ENCODE data around the gene COPE. TPM values are rescaled to one million over a fixed set of nuclear protein-coding genes. Genes with fewer than 3 reads are reported as not detected.
"Not testable (repeated sequence)": the region's sequence is repeated elsewhere in the genome, so short reads cannot be mapped to it uniquely, and the experiment has no call there.

Gene COPE
- polyA plus RNA-seq (2013, experiment 1 of 4), result 168 TPM
- 160 TPM for polyA plus RNA-seq (2013, experiment 2 of 4)
- polyA plus RNA-seq (2013, experiment 3 of 4), result 148 TPM
- polyA plus RNA-seq (2013, experiment 4 of 4), result 141 TPM

DNA sequence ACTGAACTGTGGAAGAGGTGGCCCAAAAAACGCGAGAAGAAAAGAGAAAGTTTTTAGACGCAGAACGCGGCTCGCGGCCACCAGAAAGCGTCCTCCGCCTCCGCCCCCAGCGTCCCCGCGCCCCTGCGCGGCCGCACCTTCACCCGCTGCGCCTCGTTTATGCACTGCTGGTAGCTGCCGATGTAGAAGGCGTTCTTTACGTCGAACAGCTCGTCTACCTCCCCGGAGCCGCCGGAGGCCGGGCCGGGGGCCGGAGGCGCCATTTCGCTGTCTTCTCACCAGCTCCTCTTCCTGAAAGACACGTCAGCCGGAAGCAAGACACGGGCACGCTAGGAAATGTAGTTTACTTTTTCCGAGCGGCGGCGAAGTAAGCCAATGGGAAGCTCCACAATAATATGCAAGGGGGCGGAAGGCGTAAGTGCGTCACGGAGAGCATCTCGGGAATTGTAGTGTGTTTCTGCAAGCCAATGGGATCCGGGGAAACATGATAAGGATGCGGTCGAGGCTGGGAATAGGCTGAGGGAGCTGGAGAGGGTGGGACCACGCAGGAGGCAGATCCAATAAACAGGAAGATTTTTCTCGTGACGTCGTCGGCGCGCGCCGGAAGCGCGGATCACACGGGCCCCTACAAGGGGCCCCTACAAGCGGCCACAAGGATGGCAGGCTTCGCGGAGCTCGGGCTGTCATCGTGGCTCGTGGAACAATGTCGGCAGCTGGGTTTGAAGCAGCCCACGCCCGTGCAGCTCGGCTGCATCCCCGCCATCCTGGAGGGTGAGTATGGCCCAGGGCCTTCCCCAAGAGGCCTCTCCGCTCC, at the start of gene COPE, which contains the start of gene DDX49:
COPE (minus strand) TSS at position 302 of the 814 bp plus-strand sequence; CDS start at position 263, 39 bp downstream.
DDX49 (plus strand) TSS at position 630 of the 814 bp plus-strand sequence; CDS start at position 657, 27 bp downstream.
- peaks cover 3% of the 10 kb centered on the region for H3K36me3 ChIP-seq (ENCODE audit: control insufficient read depth, insufficient read depth, low read length)
- H3K27ac ChIP-seq (ENCODE audit: insufficient read depth, low read depth, low read length, poor library complexity, severe bottlenecking), result no peak within 1 kb of the TSS
- H3K9me3 ChIP-seq (ENCODE audit: control insufficient read depth, low read length), result no peaks in the 10 kb centered on the region
- H3K27me3 ChIP-seq (ENCODE audit: control insufficient read depth, insufficient read depth, low read length, poor library complexity, severe bottlenecking), result no peaks in the 10 kb centered on the region
- 0% methylated on average over 72 of the region's 72 CpGs for WGBS, 2 experiments
- peaks cover 5% of the 10 kb centered on the region for H3K4me1 ChIP-seq (ENCODE audit: control insufficient read depth, insufficient read depth, low read length)
- H3K4me3 ChIP-seq (ENCODE audit: insufficient read depth, low read depth, low read length), result peak within 1 kb of the TSS; percentile 100

GRCh38 chr19:18967358-18968146, 48.4 kb upstream of the COPE start:
- 84 to 89% methylated on average over 10 to 11 of the region's 11 CpGs for WGBS, 2 experiments
- Histone ChIP-seq H3K4me1 (ENCODE audit: control insufficient read depth, insufficient read depth, low read length) (no peaks in the 10 kb centered on the region), H3K36me3 (ENCODE audit: control insufficient read depth, insufficient read depth, low read length) (no peaks in the 10 kb centered on the region)

GRCh38 chr19:18966307-18966706, 47.1 kb upstream of the COPE start:
- WGBS, 2 experiments, result 57 to 60% methylated on average over 4 of the region's 4 CpGs
- Histone ChIP-seq H3K36me3 (ENCODE audit: control insufficient read depth, insufficient read depth, low read length) (no peaks in the 10 kb centered on the region), H3K27me3 (ENCODE audit: control insufficient read depth, insufficient read depth, low read length, poor library complexity, severe bottlenecking) (peaks cover 8% of the 10 kb centered on the region), H3K4me1 (ENCODE audit: control insufficient read depth, insufficient read depth, low read length) (peaks cover 6% of the 10 kb centered on the region), H3K27ac (ENCODE audit: insufficient read depth, low read depth, low read length, poor library complexity, severe bottlenecking) (no peak overlapping the region), H3K4me3 (ENCODE audit: insufficient read depth, low read depth, low read length) (no peak overlapping the region), H3K9me3 (ENCODE audit: control insufficient read depth, low read length) (peaks cover 3% of the 10 kb centered on the region)

More at GRCh38 chr19:18967358-18968146, 48.4 kb upstream of the COPE start:
- Histone ChIP-seq H3K9me3 (ENCODE audit: control insufficient read depth, low read length) (peaks cover 3% of the 10 kb centered on the region), H3K4me3 (ENCODE audit: insufficient read depth, low read depth, low read length) (no peak overlapping the region), H3K27ac (ENCODE audit: insufficient read depth, low read depth, low read length, poor library complexity, severe bottlenecking) (no peak overlapping the region), H3K27me3 (ENCODE audit: control insufficient read depth, insufficient read depth, low read length, poor library complexity, severe bottlenecking) (peaks cover 2% of the 10 kb centered on the region)

DNA sequence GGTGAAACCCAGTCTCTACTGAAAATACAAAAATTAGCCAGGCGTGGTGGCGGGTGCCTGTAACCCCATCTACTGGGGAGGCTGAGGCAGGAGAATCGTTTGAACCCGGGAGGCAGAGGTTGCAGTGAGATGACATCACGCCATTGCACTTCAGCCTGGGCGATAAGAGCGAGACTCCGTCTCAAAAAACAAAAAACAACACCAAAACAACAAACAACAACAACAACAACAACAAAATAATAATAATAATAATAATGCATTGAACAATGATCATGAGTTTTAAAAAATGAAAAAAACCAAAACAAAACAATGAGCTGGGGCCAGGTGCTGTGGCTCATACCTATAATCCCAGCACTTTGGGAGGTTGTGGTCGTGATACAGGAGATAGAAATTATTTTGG, 44.9 kb upstream of the COPE start:
- H3K4me3 ChIP-seq (ENCODE audit: insufficient read depth, low read depth, low read length), result no peak overlapping the region
- peaks cover 6% of the 10 kb centered on the region for H3K4me1 ChIP-seq (ENCODE audit: control insufficient read depth, insufficient read depth, low read length)
- H3K36me3 ChIP-seq (ENCODE audit: control insufficient read depth, insufficient read depth, low read length), result no peaks in the 10 kb centered on the region
- peaks cover 8% of the 10 kb centered on the region for H3K27me3 ChIP-seq (ENCODE audit: control insufficient read depth, insufficient read depth, low read length, poor library complexity, severe bottlenecking)
- H3K27ac ChIP-seq (ENCODE audit: insufficient read depth, low read depth, low read length, poor library complexity, severe bottlenecking), result no peak overlapping the region
- whole genome bisulfite sequencing, 2 experiments, result 93 to 94% methylated on average over 8 of the region's 9 CpGs
- H3K9me3 ChIP-seq (ENCODE audit: control insufficient read depth, low read length), result peaks cover 3% of the 10 kb centered on the region

DNA sequence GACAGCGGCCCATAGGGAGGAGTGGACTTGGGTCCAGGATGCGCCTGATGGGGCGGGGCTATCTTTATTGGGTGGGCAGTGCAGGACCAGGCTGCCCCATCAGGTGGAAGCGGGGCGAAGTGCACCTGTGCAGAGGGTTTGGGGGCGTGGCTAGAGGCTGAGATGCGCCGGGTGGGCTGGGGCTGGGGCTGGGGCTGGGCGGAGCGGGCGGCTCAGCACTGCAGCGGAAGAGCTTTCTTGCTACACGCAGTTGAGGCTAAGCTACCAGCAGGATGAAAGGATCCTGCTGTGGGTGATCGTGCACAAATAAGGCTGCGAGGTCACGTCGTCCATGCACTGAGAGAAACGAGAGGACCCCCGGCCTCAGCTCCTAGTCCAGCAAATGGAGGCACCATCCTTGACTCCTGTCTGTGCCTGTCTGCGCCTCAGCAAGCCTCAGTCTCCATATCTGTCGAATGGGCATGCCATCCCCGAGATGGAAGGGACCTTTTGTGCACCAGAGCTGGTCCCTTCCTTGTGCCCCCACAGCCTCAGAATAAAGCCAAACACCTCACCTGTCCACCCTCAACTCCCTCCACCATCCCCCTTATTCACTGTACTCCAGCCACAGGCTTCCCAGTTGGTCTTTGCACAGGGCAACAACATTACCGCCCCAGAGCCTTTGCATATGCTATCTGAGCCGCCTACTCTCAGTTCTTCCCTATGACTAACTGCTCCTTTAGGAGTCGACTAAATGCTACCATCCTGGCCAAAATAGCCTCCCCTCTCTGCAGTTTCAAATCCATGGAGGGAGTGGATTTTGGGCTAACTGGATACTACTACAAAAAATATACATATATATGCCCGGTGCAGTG, 42.8 kb upstream of the COPE start:
- no peaks in the 10 kb centered on the region for H3K9me3 ChIP-seq (ENCODE audit: control insufficient read depth, low read length)
- H3K27me3 ChIP-seq (ENCODE audit: control insufficient read depth, insufficient read depth, low read length, poor library complexity, severe bottlenecking), result peaks cover 8% of the 10 kb centered on the region
- H3K4me3 ChIP-seq (ENCODE audit: insufficient read depth, low read depth, low read length), result no peak overlapping the region
- no peak overlapping the region for H3K27ac ChIP-seq (ENCODE audit: insufficient read depth, low read depth, low read length, poor library complexity, severe bottlenecking)
- H3K36me3 ChIP-seq (ENCODE audit: control insufficient read depth, insufficient read depth, low read length), result no peaks in the 10 kb centered on the region
- peaks cover 6% of the 10 kb centered on the region for H3K4me1 ChIP-seq (ENCODE audit: control insufficient read depth, insufficient read depth, low read length)
- 28 to 29% methylated on average over 26 of the region's 26 CpGs for WGBS, 2 experiments

DNA sequence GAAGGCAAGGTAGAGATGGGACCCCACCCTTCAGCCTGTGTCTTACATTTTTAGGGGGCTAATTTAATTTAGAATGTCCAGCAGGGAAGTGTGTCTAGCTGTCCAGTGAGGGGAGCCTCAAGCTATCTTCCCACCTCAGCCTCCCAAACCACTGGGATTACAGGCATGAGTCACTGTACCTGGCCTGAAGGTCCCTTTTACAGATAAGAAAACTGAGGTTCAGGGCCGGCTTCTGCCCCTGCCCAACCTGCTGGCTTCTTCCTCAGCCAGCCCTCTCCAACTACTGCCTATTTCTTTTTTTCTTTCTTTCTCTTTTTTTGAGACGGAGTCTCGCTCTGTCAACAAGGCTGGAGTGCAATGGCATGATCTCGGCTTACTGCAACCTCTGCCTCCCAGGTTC, 41.2 kb upstream of the COPE start:
- H3K4me1 ChIP-seq (ENCODE audit: control insufficient read depth, insufficient read depth, low read length), result peaks cover 6% of the 10 kb centered on the region
- H3K9me3 ChIP-seq (ENCODE audit: control insufficient read depth, low read length), result no peaks in the 10 kb centered on the region
- no peak overlapping the region for H3K4me3 ChIP-seq (ENCODE audit: insufficient read depth, low read depth, low read length)
- H3K36me3 ChIP-seq (ENCODE audit: control insufficient read depth, insufficient read depth, low read length), result no peaks in the 10 kb centered on the region
- 93% methylated on average over 4 of the region's 4 CpGs for WGBS, 2 experiments
- H3K27me3 ChIP-seq (ENCODE audit: control insufficient read depth, insufficient read depth, low read length, poor library complexity, severe bottlenecking), result peaks cover 8% of the 10 kb centered on the region
- no peak overlapping the region for H3K27ac ChIP-seq (ENCODE audit: insufficient read depth, low read depth, low read length, poor library complexity, severe bottlenecking)

DNA sequence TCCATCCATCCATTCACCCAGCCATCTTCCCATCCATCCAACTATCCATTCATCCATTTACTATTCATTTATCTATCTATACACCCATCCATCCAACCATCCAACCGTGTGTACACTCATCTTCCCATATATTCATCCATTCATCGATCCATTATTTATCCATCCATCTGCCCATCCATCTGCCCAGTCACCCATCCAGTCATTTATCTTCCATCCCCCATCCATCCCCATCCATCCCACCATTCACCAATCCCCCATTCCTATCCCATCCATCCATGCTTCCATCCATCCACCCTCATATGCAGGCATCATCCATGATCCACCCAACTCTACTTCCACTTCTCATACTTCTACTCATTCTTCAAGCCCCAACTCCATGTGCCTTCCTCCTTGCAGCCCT, 35.9 kb upstream of the COPE start:
- Histone ChIP-seq H3K9me3 (ENCODE audit: control insufficient read depth, low read length) (no peaks in the 10 kb centered on the region), H3K27me3 (ENCODE audit: control insufficient read depth, insufficient read depth, low read length, poor library complexity, severe bottlenecking) (no peaks in the 10 kb centered on the region), H3K4me1 (ENCODE audit: control insufficient read depth, insufficient read depth, low read length) (no peaks in the 10 kb centered on the region), H3K4me3 (ENCODE audit: insufficient read depth, low read depth, low read length) (no peak overlapping the region), H3K36me3 (ENCODE audit: control insufficient read depth, insufficient read depth, low read length) (no peaks in the 10 kb centered on the region), H3K27ac (ENCODE audit: insufficient read depth, low read depth, low read length, poor library complexity, severe bottlenecking) (no peak overlapping the region)
- 89 to 92% methylated on average over 2 of the region's 2 CpGs for WGBS, 2 experiments

DNA sequence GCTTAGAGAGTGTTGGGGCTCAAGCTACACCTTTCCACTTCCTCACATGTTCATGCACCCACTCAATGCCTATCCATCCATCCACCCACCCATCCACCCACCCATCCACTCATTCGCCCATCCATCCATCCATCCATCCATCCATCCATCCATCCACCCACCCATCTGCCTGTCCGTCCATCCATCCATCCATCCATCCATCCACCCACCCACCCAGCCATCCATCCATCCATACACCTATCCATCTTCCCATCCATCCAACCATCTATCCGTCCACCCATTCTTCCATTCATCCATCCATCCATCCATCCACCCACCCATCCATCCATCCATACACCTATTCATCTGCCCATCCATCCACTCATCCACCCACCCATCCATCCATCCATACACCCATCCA, 34.9 kb upstream of the COPE start:
- Histone ChIP-seq H3K27me3 (ENCODE audit: control insufficient read depth, insufficient read depth, low read length, poor library complexity, severe bottlenecking) (no peaks in the 10 kb centered on the region), H3K4me1 (ENCODE audit: control insufficient read depth, insufficient read depth, low read length) (no peaks in the 10 kb centered on the region), H3K4me3 (ENCODE audit: insufficient read depth, low read depth, low read length) (no peak overlapping the region), H3K27ac (ENCODE audit: insufficient read depth, low read depth, low read length, poor library complexity, severe bottlenecking) (no peak overlapping the region), H3K9me3 (ENCODE audit: control insufficient read depth, low read length) (no peaks in the 10 kb centered on the region), H3K36me3 (ENCODE audit: control insufficient read depth, insufficient read depth, low read length) (no peaks in the 10 kb centered on the region)
- WGBS, 2 experiments, result 85 to 87% methylated on average over 3 of the region's 3 CpGs

DNA sequence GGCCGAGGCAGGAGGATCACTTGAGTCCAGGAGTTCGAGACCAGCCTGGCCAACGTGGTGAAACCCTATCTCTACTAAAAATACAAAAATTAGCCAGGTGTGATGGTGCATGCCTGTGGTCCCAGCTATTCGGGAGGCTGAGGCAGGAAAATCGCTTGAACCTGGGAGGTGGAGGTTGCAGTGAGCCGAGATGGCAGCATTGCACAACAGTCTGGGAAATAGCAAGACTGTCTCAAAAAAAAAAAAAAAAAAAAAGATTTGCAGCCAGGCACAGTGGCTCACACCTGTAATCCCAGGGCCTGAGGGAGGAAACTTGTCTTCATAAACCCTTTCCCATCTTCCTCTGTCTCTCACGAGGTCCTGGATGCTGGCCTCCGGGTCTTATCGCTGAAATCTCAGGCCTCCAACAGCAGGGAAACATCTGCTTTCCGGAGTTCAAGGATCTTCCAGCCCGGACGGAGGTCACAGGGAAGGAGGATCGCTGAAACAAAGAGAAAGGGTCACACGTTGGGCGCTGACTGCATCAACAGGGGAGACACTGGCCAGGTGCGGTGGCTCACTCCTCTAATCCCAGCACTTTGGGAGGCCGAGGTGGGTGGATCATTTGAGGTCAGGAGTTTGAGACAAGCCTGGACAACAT, 33.3 kb upstream of the COPE start:
- H3K4me1 ChIP-seq (ENCODE audit: control insufficient read depth, insufficient read depth, low read length); H3K4me3 ChIP-seq (ENCODE audit: insufficient read depth, low read depth, low read length); H3K36me3 ChIP-seq (ENCODE audit: control insufficient read depth, insufficient read depth, low read length); H3K27ac ChIP-seq (ENCODE audit: insufficient read depth, low read depth, low read length, poor library complexity, severe bottlenecking); H3K27me3 ChIP-seq (ENCODE audit: control insufficient read depth, insufficient read depth, low read length, poor library complexity, severe bottlenecking); H3K9me3 ChIP-seq (ENCODE audit: control insufficient read depth, low read length): not testable (repeated sequence)
- WGBS, 2 experiments, result 87 to 88% methylated on average over 17 of the region's 17 CpGs
